DOHH2 (cell line): ENCODE data around the gene IRAG1.

Source experiments
- H3F3A ChIP-seq: fragments of 200-600 bp; sonication (generic), shearing (Covaris generic); 2 replicates; pipeline ENCODE4 v1.6.0; 2016; ENCODE audit warnings: antibody characterized with exemption, mild to moderate bottlenecking; ENCODE audit not compliant: control insufficient read depth, insufficient read depth
- H3K27ac ChIP-seq: fragments of 200-600 bp; sonication (generic); 2 replicates; pipeline ENCODE4 v1.5.1; 2014; ENCODE audit warnings: low read depth, mild to moderate bottlenecking, low read length, moderate library complexity
- H3K27me3 ChIP-seq: fragments of 200-600 bp; sonication (generic); 2 replicates; pipeline ENCODE4 v1.6.1; 2014; ENCODE audit warnings: mild to moderate bottlenecking, low read length, mixed read lengths; ENCODE audit not compliant: control insufficient read depth
- H3K36me3 ChIP-seq: fragments of 200-600 bp; sonication (generic); 2 replicates; pipeline ENCODE4 v1.6.1; 2014; ENCODE audit warnings: mild to moderate bottlenecking, low read length, moderate library complexity, mixed read lengths; ENCODE audit not compliant: control insufficient read depth
- H3K4me1 ChIP-seq: fragments of 200-600 bp; sonication (generic); 2 replicates; pipeline ENCODE4 v1.6.1; 2014; ENCODE audit warnings: mild to moderate bottlenecking, low read length, mixed read lengths; ENCODE audit not compliant: control insufficient read depth
- H3K4me2 ChIP-seq: fragments of 200-600 bp; sonication (generic); 2 replicates; pipeline ENCODE4 v1.6.0; 2014; ENCODE audit warnings: mild to moderate bottlenecking, low read length, moderate library complexity
- H3K4me3 ChIP-seq: fragments of 200-600 bp; sonication (generic); 2 replicates; pipeline ENCODE4 v1.5.1; 2014; ENCODE audit warnings: mild to moderate bottlenecking, low read length, mixed read lengths
- H3K79me2 ChIP-seq: fragments of 200-600 bp; sonication (generic); 2 replicates; pipeline ENCODE4 v1.6.1; 2014; ENCODE audit warnings: mild to moderate bottlenecking, low read length, mixed read lengths; ENCODE audit not compliant: control insufficient read depth
- H3K9me2 ChIP-seq: fragments of 200-600 bp; sonication (generic); replicated peaks from 2 replicates; pipeline ENCODE4 v1.6.1; 2014; ENCODE audit warnings: mild to moderate bottlenecking, low read length, mixed read lengths; ENCODE audit not compliant: control insufficient read depth
- H3K9me3 ChIP-seq: fragments of 200-600 bp; sonication (generic); 2 replicates; pipeline ENCODE4 v1.6.1; 2014; ENCODE audit warnings: antibody characterized with exemption, low read length, mixed read lengths; ENCODE audit not compliant: control insufficient read depth, insufficient read depth
- H4K20me1 ChIP-seq: fragments of 200-600 bp; sonication (generic); 2 replicates; pipeline ENCODE4 v1.6.0; 2014; ENCODE audit warnings: low read depth, mild to moderate bottlenecking, antibody characterized with exemption, low read length, moderate library complexity; ENCODE audit not compliant: control insufficient read depth, insufficient read depth
- CTCF ChIP-seq: fragments of 200-600 bp; sonication (generic); IDR thresholded peaks from one replicate; pipeline ENCODE4 v1.5.1; 2014; ENCODE audit warnings: antibody characterized with exemption, mild to moderate bottlenecking, low read depth, low read length; ENCODE audit not compliant: poor library complexity, severe bottlenecking
- EZH2phosphoT487 ChIP-seq: fragments of 200-600 bp; sonication (generic); IDR thresholded peaks from 2 replicates; pipeline ENCODE4 v1.6.1; 2017; ENCODE audit warnings: borderline replicate concordance, mild to moderate bottlenecking, antibody characterized with exemption, low read length, moderate library complexity, mixed read lengths

The IRAG1 gene

GRCh38 chr11:10719616-10720015 lies 26.1 kb upstream of the IRAG1 start:
- no peaks in the 10 kb centered on the region for H3K9me3 ChIP-seq
- H3K4me1 ChIP-seq = no peaks in the 10 kb centered on the region
- no peak overlapping the region for H3K4me2 ChIP-seq
- no peaks in the 10 kb centered on the region for H3K9me2 ChIP-seq
- H3K36me3 ChIP-seq = no peaks in the 10 kb centered on the region
- H3K4me3 ChIP-seq = no peak overlapping the region
- H3K27me3 ChIP-seq = peaks cover 5% of the 10 kb centered on the region; the same call in 1 of the 2 replicates
- H4K20me1 ChIP-seq = no peaks in the 10 kb centered on the region
- no peak overlapping the region for H3K27ac ChIP-seq
- H3F3A ChIP-seq = no peaks in the 10 kb centered on the region
- no peak for TF ChIP-seq EZH2phosphoT487
- TF ChIP-seq CTCF = no peak
- H3K79me2 ChIP-seq = no peaks in the 10 kb centered on the region

- Histone ChIP-seq H3K4me1 (no peaks in the 10 kb centered on the region), H3K79me2 (no peaks in the 10 kb centered on the region), H3K36me3 (no peaks in the 10 kb centered on the region), H3K9me3 (no peaks in the 10 kb centered on the region), H3K4me2 (no peak overlapping the region), H3K27ac (no peak overlapping the region), H3K4me3 (no peak overlapping the region), H3K9me2 (no peaks in the 10 kb centered on the region), H4K20me1 (no peaks in the 10 kb centered on the region), H3K27me3 (peaks cover 5% of the 10 kb centered on the region; the same call in 1 of the 2 replicates), H3F3A (no peaks in the 10 kb centered on the region)
- no peak for TF ChIP-seq CTCF
- TF ChIP-seq EZH2phosphoT487 = no peak
Measured at GRCh38 chr11:10716543-10717259, 23.1 kb upstream of the IRAG1 start.

- TF ChIP-seq CTCF (no peak), EZH2phosphoT487 (no peak)
- Histone ChIP-seq H3K36me3 (no peaks in the 10 kb centered on the region), H4K20me1 (no peaks in the 10 kb centered on the region), H3K4me2 (no peak overlapping the region), H3K27me3 (peaks cover 5% of the 10 kb centered on the region), H3K4me1 (no peaks in the 10 kb centered on the region), H3K9me2 (no peaks in the 10 kb centered on the region), H3K9me3 (no peaks in the 10 kb centered on the region), H3K4me3 (no peak overlapping the region), H3K27ac (no peak overlapping the region), H3K79me2 (no peaks in the 10 kb centered on the region), H3F3A (no peaks in the 10 kb centered on the region)
Measured at GRCh38 chr11:10716122-10716521, 22.6 kb upstream of the IRAG1 start.
